Cardiac muscle cell (in vitro differentiated cells and primary cell): ENCODE results near the gene LRMDA. TPM values are rescaled to one million over a fixed set of nuclear protein-coding genes. Genes with fewer than 3 reads are reported as not detected.

Experiments used
- DNase-seq, 2 donors: peaks; one replicate each; pipeline versions ENCODE4 v3.0.0 to v3.0.0-alpha.2; 2010 to 2017; ENCODE audit warnings: low read depth in 1 of 2, low spot score in 1 of 2
- H3K27ac ChIP-seq: fragments of 200-600 bp; sonication (generic); 2 replicates; pipeline ENCODE4 v1.5.1; 2016
- H3K27me3 ChIP-seq: fragments of 200-600 bp; sonication (generic); 2 replicates; pipeline ENCODE4 v1.6.0; 2016; ENCODE audit warnings: control low read depth
- H3K36me3 ChIP-seq: fragments of 200-600 bp; sonication (generic); 2 replicates; pipeline ENCODE4 v1.5.1; 2016; ENCODE audit warnings: control low read depth
- H3K4me1 ChIP-seq: fragments of 200-600 bp; sonication (generic); 2 replicates; pipeline ENCODE4 v1.8.1; 2017; ENCODE audit warnings: low read depth, mild to moderate bottlenecking, mixed run types
- H3K4me3 ChIP-seq: fragments of 200-600 bp; sonication (generic); 2 replicates; pipeline ENCODE4 v1.5.1; 2016; ENCODE audit warnings: mild to moderate bottlenecking
- H3K9me3 ChIP-seq: fragments of 200-600 bp; sonication (generic); 2 replicates; pipeline ENCODE4 v1.5.1; 2017; ENCODE audit warnings: low read depth, mild to moderate bottlenecking, control low read depth
- CTCF ChIP-seq: IDR thresholded peaks from 2 replicates; pipeline ENCODE4 v1.5.1; 2012; ENCODE audit warnings: low read depth, mild to moderate bottlenecking, low read length
- polyA plus RNA-seq: library from polyadenylated mRNA; unstranded; fragments of >200 nt; fragmentation: Nextera tagmentation; extraction: Ambion mirVana; gene quantifications from 2 replicates; pipeline ENCODE4 v1.2.1, GENCODE V29; 2016
- total RNA-seq: library from RNA; depleted of rRNA; stranded (reverse); fragments of >200 nt; gene quantifications from 2 replicates; pipeline ENCODE4 v1.2.3, GENCODE V29; 2016

The LRMDA gene
- total and polyA plus RNA-seq, 2 experiments from 2014 or later: 6.2 to 11.7 TPM

DNA sequence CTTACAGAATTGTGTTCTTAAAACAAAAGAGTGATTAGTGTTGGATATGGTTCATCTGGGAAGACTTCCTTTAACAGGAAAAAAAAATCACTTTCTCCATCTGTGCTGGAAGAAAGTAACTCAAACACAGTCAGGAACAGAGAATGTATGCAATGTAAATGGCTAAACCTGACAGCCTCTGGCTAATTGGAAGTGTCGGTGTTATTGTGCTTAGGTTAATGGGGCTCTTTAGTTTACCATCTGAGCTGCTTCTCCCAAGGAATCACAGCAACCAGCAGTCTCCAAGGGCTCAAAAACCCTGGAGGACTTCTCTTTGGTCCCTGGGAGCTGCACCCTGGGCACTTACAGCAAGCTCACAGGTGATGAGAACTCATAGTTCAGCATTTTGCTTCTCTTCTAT is 724.5 kb downstream of the LRMDA start:
- Histone ChIP-seq H3K36me3 (no peaks in the 10 kb centered on the region), H3K9me3 (no peaks in the 10 kb centered on the region), H3K27ac (no peak overlapping the region), H3K4me1 (peaks cover 1% of the 10 kb centered on the region), H3K27me3 (no peaks in the 10 kb centered on the region), H3K4me3 (no peak overlapping the region)
- DNase-seq: no peak
- no peak for TF ChIP-seq CTCF

GRCh38 chr10:76160446-76161300 is 729.2 kb downstream of the LRMDA start:
- no peaks in the 10 kb centered on the region for H3K36me3 ChIP-seq
- no peaks in the 10 kb centered on the region for H3K4me1 ChIP-seq
- DNase-seq: peak in 1 of 2 donors; percentile 10
- TF ChIP-seq CTCF: no peak
- H3K27ac ChIP-seq: no peak overlapping the region
- no peaks in the 10 kb centered on the region for H3K27me3 ChIP-seq
- no peak overlapping the region for H3K4me3 ChIP-seq
- no peaks in the 10 kb centered on the region for H3K9me3 ChIP-seq

DNA sequence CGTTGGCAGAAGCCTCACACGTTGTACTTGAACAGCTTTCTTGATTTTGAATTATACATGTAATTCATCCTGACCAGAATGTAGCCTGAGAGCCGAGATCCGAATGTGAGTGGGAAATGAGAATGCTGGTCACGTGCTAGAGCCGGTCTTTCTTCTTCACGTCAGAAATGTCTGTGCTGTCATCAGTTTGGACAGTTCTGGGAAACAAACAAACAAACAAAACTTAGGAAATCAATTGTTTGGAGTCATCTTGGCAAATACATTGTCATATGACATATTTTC is 729.8 kb downstream of the LRMDA start:
- H3K36me3 ChIP-seq: no peaks in the 10 kb centered on the region
- H3K27ac ChIP-seq: no peak overlapping the region
- no peaks in the 10 kb centered on the region for H3K27me3 ChIP-seq
- no peaks in the 10 kb centered on the region for H3K4me1 ChIP-seq
- H3K9me3 ChIP-seq: no peaks in the 10 kb centered on the region
- DNase-seq: no peak
- TF ChIP-seq CTCF: no peak
- no peak overlapping the region for H3K4me3 ChIP-seq

DNA sequence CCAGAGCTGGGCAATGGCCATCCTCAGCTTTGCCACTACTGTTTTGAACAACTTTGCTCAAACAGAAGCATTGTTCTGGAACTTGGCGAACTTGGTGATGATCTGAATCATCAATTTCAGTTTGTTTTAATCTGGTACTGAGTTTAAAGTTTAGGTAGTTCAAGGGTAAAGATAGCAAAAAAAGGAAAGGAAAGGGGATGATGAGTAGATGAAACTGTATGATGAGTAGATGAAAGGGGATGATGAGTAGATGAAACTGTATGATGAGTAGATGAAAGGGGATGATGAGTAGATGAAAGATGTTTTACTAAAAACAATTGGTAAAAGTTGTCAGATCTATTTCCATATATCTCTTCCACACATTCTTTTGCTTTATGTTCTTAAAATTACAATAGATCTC is 737.0 kb downstream of the LRMDA start:
- Histone ChIP-seq H3K36me3 (no peaks in the 10 kb centered on the region), H3K9me3 (no peaks in the 10 kb centered on the region), H3K4me3 (no peak overlapping the region), H3K27ac (no peak overlapping the region), H3K27me3 (no peaks in the 10 kb centered on the region), H3K4me1 (no peaks in the 10 kb centered on the region)
- no peak for TF ChIP-seq CTCF
- DNase-seq: no peak

GRCh38 chr10:76169246-76169645 is 737.8 kb downstream of the LRMDA start:
- H3K27me3 ChIP-seq: no peaks in the 10 kb centered on the region
- H3K9me3 ChIP-seq: no peaks in the 10 kb centered on the region
- no peak overlapping the region for H3K27ac ChIP-seq
- TF ChIP-seq CTCF: no peak
- no peak overlapping the region for H3K4me3 ChIP-seq
- H3K4me1 ChIP-seq: no peaks in the 10 kb centered on the region
- no peaks in the 10 kb centered on the region for H3K36me3 ChIP-seq
- DNase-seq: no peak
